Transverse colon (tissue), 4 donors: ENCODE data around the gene BAIAP3.
A peak's percentile ranks its signal among the peaks of the same experiment; 100 is the strongest.

ENCODE experiments used
- CTCF ChIP-seq, 5 experiments: fragments of 200-600 bp in 3 of 5; fragments of 450-650 bp in 2 of 5; sonication (generic) in 3 of 5; IDR thresholded peaks; 1 replicate in 2 of 5; 2 replicates in 3 of 5; pipeline ENCODE4 v1.5.1; 2016 to 2017; ENCODE audit warnings: antibody characterized with exemption in 5 of 5, inconsistent platforms in 3 of 5, mild to moderate bottlenecking in 2 of 5, moderate library complexity in 1 of 5
- POLR2A ChIP-seq: fragments of 450-650 bp; IDR thresholded peaks from one replicate; pipeline ENCODE4 v1.6.1; 2016; ENCODE audit warnings: antibody characterized with exemption, mild to moderate bottlenecking, moderate library complexity
- POLR2AphosphoS5 ChIP-seq, 3 donors: sonication (generic); formaldehyde crosslinking; IDR thresholded peaks; one replicate each; pipeline ENCODE4 v1.6.1; 2016; ENCODE audit warnings: antibody characterized with exemption in 3 of 3

GRCh38 chr16:1297018-1297696 is 36.3 kb upstream of the BAIAP3 start:
- TF ChIP-seq CTCF (IDR thresholded peaks at IDR 0.05) (no peak), POLR2AphosphoS5 (IDR thresholded peaks at IDR 0.05) (peak in 1 of 3 donors; percentile 30), POLR2A (no peak)
